HL-60 (cell line): ENCODE results near the gene TMTC2.

Experiments
- CTCF ChIP-seq: IDR thresholded peaks from one replicate; pipeline ENCODE4 v1.5.1; 2011; ENCODE audit warnings: low read length, control low read depth, inconsistent platforms; ENCODE audit not compliant: insufficient read depth
- GABPA ChIP-seq: IDR thresholded peaks from 2 replicates; pipeline ENCODE4 v1.6.1; 2012; ENCODE audit warnings: low read depth
- POLR2AphosphoS5 ChIP-seq: IDR thresholded peaks from 2 replicates; pipeline ENCODE4 v1.6.1; 2012; ENCODE audit warnings: low read depth
- TF ChIP-seq, protein P1 (sequence below): IDR thresholded peaks from 2 replicates; pipeline ENCODE4 v1.6.1; 2012; ENCODE audit warnings: low read depth; ENCODE audit not compliant: insufficient replicate concordance

GRCh38 chr12:82972624-82973023 lies 285.9 kb downstream of the TMTC2 start:
- TF ChIP-seq CTCF (no peak), POLR2AphosphoS5 (no peak), GABPA (no peak)
- TF ChIP-seq, protein P1, sequence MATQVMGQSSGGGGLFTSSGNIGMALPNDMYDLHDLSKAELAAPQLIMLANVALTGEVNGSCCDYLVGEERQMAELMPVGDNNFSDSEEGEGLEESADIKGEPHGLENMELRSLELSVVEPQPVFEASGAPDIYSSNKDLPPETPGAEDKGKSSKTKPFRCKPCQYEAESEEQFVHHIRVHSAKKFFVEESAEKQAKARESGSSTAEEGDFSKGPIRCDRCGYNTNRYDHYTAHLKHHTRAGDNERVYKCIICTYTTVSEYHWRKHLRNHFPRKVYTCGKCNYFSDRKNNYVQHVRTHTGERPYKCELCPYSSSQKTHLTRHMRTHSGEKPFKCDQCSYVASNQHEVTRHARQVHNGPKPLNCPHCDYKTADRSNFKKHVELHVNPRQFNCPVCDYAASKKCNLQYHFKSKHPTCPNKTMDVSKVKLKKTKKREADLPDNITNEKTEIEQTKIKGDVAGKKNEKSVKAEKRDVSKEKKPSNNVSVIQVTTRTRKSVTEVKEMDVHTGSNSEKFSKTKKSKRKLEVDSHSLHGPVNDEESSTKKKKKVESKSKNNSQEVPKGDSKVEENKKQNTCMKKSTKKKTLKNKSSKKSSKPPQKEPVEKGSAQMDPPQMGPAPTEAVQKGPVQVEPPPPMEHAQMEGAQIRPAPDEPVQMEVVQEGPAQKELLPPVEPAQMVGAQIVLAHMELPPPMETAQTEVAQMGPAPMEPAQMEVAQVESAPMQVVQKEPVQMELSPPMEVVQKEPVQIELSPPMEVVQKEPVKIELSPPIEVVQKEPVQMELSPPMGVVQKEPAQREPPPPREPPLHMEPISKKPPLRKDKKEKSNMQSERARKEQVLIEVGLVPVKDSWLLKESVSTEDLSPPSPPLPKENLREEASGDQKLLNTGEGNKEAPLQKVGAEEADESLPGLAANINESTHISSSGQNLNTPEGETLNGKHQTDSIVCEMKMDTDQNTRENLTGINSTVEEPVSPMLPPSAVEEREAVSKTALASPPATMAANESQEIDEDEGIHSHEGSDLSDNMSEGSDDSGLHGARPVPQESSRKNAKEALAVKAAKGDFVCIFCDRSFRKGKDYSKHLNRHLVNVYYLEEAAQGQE, result no peak
